HG03045 (cell line): ENCODE data around the gene USP36.
"Not testable (repeated sequence)": the region's sequence is repeated elsewhere in the genome, so short reads cannot be mapped to it uniquely, and the experiment has no call there.

ENCODE experiments used
- ATAC-seq: cut with Tn5 transposase; IDR thresholded peaks from one replicate; pipeline ENCODE4 v1.9.1; 2021; ENCODE audit warnings: mild to moderate bottlenecking, moderate library complexity; ENCODE audit not compliant: unreplicated experiment

USP36 gene

DNA sequence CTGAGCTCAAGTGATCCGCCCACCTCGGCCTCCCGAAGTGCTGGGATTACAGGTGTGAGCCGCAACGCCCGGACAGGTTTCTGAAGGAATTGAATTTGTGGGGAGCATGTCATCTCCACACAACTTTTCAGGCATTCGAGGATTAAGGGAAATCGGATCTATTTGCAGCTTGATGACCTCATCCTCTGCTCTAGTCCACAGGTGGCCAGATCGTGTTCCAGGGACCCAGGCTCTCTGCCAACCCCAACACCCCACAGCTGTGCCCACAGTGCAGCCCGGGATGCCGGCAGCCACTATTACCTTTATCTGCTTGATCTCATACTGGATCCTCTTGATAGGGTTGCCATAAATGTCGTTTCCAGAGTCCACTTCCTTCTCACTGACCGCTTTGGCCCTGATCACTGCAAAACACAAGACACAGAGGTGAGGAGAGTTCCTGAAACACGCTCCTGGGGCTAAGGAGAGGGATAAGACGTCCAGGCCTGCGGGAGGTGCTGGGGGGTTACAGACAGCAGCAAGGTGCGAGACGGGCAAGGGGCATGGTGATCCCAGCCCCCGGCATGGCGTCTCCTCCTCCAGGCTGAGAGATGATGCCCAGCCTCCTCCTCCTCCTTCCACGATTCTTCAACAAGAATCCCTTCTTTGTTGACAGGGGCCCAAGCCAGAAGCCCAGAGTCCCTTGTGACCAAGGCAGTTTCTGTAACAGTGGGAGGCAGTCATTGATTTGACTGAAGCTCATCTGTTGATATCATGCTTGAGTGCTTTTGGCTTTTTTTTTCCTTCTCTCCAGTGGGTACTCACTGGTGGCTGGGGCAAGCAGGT, 33.1 kb upstream of the USP36 start:
- no peak for ATAC-seq

DNA sequence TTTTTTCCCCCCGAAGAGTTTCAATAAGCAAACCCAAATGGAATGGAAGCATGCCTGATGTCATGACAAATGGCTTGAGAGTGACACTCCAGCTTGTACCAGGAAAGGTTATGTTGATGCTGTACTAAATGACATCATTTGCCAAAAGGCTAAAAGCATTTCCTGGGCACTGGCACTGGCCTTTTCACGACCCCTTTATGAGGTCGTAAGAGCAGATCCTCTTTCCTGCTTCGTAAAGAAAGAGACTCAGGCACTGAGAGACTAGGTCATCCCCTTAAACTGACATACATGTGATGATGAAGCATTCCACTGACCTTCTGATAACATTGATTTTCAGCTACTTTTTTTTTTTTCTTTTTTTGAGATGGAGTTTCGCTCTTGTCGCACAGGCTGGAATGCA, 31.9 kb upstream of the USP36 start:
- no peak for ATAC-seq

DNA sequence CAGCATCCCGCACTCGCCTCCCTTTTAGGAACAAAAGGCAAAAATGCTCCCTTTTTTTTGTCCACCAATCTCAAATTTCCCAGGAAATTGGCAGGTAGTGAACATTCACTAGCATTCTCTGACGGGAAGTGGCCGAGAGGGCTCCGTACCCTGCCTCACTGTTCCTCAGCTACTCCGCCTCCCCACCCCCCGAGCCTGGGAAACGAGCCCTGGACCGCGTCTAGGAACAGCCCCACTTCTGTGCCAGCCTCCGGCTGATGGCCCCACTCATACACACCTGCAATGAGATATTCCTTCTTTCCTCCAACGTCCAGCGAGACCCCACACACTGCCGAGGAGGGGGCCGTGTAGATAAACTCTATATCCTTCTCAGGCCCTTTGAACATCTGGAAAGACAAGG, 30.0 kb upstream of the USP36 start:
- no peak for ATAC-seq

DNA sequence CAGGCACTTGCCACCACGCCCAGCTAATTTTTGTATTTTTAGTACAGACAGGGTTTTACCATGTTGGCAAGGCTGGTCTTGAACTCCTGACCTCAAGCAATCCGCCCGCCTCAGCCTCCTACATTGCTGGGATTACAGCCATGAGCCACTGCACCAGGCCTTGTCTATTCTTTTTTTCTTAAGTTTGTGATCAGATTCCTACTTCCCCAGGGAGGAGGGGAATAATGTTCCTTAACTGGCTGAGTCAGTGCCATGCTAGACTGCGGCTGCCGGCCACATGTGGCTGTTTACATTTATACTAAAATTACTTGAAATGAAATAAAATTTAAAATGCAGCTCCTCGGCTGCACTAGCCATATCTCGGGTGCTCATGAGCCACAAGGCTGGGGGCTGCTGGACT, 27.8 kb upstream of the USP36 start:
- no peak for ATAC-seq

DNA sequence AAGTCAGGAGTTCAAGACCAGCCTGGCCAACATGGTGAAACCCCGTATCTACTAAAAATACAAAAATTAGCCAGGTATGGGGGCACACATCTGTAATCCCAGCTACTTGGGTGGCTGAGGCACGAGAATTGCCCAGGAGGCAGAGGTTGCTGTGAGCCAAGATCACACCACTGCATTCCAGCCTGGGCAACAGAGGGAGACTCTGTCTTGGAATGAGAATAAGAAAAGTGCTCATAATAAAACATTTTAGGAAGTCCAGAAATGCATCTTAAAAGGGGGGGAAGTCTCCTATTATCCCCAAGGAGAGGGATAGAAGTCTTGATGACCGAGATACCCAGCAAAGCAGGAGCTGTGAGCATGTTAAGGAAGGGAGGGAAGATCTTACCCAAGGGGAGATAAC, 26.4 kb upstream of the USP36 start:
- ATAC-seq, result not testable (repeated sequence)

DNA sequence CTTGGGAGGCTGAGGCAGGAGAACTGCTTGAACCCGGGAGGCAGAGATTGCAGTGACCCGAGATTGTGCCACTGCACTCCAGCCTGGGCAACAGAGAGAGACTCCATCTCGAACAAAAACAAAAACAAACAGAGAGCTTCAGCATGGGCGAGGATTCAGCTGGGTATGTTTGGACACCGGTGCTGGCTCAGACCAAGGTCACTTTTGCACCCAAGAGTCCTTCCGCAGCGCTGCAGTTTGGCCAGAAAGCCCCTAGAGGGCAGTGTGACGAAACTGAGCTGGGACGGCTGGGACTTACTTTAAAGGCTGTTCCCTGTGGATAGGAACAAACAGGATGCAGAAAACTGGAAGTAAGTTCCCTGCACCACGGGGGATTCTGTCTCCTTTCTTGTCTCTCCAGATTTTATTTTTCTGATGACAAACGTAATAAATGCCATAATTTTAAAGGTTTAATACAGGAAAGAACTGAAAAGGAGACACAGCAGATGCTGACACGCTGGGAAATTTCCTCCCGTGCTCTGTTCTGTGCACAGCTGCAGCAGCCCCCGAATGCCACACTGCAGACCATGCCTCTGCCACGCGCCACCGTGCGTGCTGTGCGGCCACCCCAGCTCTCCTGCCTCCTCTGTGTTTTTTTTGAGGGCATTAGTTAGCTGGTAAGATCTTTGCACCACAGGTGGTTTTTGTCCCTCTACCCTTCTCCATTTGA, 25.2 kb upstream of the USP36 start:
- ATAC-seq, result no peak

DNA sequence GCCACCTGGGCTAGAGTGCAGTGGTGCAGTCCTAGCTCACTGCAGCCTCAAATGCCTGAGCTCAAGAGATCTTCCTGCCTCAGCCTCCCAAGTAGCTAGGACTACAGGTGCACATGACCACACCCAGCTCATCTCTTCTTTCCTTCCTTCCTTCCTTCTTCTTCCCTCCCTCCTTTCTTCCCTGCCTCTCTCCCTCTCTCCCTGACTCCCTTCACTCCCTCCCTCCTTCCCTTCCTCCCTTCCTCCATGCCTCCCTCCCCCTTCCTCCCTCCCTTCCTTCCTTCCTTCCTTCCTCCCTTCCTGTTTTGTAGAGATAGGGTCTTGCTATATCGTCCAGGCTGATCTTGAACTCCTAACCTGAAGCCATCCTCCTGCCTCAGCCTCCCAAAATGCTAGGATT, 23.5 kb upstream of the USP36 start:
- ATAC-seq, result no peak

DNA sequence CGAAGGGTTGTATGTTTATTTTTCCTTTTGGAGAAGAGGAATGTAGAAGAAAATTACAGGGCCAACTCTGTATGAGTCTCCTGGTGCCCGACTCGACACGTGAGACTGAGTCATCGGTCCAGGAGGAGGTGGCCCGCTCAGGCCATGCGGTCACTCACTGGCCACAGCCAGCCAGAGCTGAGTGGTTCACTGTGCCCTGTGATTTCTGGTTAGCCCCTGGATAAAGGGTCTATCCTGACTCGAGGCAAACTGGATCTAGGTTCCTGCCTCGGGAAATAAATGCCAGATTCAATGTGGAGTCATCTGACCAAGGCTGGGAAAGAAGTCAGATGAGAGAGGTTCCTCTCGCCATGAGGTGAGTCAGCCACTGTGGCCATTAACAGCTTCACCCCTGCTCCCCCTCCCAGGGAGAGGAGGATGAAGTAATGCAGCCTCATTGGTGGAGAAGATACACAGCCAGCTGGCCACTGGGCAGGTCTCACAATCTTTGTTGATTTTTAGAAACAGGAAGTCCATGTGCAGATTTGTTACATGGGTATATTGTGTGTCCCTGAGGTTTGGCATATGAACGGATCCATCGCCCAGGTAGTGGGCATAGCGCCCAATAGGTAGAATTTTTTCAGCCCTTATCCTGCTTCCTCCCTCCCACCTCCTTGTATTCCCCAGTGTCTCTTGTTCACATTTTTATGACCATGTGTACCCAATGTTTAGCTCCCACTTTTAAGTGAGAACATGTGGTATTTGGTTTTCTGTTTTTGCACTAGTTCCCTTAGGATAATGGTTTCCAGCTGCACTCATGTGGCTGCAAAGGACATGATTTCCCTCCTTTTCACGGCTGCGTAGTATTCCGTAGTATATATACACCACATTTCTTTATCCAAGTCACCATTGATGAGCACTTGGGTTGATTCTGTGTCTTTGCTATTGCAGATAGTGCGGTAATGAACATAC, 21.7 kb upstream of the USP36 start:
- no peak for ATAC-seq

DNA sequence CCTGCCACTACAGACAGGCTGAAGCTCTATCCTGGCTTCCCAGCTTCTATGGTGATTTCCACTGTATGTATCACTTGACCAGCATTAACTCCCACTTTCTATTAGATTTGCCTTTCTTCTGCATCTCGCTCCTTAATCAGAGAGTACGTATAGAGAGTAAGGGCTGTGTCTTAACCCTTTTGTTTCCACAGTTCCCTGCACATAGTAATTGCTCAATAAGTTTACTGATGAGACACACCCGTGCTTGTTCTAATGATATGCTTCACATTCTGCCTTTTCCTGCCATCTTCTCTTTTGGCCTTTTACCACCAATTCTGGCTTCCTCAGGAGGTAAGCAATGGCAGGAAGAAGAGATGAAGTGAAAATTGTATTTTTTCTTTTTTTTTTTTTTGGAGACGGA, 20.6 kb upstream of the USP36 start:
- ATAC-seq, result no peak

DNA sequence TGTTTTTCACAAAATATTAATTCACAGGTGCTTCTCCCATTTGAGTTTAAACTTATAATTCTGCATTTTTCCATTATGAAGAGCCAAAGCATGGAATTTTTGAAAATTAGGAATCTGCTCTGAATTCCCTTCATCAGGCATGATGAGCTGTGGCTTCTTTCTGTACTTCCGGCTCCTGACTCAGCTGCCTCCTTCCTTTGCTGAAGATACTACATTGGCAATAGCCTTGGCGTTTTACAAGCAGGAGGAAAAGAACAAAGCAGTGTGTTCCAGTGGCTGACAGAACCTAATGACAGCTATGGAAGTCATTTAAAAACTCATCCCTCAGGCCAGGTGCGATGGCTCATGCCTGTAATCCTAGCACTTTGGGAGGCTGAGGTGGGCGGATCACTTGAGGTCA, 18.4 kb upstream of the USP36 start:
- no peak for ATAC-seq

DNA sequence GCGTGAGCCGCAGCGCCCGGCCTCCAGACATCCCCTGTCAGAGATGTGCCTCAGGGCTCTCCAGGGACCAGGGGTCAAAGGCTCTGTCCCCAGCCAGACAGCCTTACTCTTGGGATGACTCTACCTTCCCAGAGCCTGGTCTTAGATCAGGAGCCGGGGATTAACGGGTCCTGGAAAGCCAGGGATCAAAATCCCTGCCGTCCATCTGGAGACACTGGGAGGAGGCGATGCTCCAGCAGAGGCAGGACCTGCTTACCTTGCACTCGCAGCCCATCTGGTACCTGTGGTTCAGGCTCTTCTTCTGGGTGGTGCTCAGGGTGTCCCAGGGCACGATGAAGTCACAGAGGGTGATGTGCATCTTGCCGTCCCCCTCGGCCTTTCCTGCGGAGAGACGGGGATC, 16.7 kb upstream of the USP36 start:
- ATAC-seq, result no peak

DNA sequence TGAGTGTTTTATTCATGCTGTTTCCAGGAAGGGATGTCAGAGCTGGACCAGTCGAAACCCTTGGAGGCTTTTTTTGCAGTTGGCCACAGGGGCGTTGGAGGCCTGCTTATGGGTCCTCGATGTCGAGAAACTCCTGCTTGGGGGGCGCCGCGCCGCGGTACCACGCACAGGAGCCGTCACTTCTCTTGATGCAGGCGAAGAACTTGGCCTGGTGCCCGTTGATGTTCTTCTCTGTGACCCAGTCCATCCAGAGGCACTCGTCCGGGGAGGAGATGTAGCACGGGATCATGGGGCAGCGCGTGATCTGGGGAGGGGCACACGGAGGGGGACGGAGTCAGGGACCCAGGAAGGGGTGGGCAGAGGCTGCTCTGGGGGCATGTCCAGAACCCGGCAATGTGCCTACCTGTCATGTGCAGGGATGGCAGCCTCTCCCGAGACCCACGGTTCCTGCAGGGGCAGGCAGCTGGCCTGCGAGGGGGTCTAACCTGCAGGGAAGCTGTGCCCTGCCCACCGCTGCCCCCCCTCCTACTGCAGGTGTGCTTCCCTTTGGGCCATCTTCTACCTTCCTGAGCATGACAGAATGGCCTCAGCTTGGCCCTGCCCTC, 15.0 kb upstream of the USP36 start:
- ATAC-seq, result no peak

DNA sequence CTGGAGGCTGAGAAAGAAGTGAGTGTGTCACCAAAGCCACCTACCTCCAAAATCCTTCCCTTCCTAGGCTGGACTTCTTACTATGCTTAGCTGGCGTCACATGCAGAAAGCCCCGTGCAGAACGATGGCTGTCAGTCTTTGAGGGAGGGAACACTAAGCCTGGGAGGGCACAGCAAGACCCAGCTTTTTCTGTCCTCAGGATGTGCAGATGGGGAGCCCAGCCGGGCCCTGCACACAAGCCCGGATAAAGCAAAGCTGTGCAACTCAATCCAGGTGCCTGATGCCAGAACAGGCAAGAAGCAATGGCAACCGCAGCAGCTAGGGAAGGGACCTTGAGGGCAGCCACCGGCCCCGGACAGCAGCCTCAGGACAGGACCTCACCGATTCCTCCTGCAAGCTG, 13.9 kb upstream of the USP36 start:
- no peak for ATAC-seq

DNA sequence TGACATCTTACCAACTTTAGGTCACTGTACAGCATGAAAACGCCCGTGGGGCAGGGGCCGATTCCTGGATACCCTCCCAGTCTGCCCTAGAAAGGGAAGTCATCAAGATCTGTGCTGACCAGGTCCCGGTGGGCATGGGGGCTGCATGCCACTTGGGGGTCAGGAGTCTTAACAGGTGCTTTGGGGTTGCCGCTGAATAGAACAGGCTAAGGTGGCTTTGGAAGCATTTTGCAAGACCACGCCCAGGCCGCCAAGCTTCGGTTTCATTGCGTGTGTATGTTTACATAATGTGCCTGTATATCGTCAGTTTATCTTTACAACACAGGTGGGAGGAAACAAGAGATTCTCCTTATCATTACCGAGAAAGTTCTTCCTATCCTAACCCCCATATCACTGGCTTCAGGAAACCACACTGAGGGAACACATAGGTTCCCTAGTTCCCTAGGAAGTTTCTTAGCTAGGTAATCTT, 13.3 kb upstream of the USP36 start:
- ATAC-seq, result no peak

DNA sequence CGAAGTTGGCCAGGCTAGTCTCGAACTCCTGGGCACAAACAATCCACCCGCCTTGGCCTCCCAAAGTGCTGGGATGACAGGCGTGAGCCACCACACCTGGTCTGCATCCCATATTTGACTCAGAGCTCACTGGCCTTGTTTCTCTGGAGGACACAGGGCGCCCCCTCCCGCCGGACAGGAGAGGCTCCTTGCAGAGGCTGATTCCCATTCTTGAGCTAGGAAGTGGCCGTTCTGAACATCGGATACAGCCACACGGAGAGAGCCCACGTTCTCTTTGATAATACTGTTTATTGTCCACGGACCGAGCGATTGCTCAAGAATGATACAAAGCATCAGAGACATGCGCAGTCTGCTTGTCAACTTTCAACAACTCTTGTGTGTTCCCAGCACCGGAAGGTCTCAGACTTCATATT, 12.1 kb upstream of the USP36 start:
- no peak for ATAC-seq

DNA sequence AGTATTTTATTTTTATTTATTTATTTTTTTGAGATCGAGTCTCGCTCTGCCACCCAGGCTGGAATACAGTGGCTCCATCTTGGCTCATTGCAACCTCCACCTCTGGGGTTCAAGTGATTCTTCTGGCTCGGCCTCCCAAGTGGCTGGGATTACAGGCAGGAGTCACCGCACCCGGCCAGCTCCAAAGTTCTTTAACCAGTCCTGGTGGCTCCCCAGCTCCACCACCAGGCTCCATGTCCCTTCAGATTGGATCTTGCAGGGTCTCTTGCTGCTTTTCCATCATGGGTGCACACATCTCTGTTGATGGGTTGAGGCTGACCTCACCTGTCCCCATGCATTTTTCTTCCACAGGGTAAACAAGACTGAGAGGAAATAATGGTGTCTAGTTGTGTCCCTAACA, 8.4 kb upstream of the USP36 start:
- ATAC-seq, result no peak

DNA sequence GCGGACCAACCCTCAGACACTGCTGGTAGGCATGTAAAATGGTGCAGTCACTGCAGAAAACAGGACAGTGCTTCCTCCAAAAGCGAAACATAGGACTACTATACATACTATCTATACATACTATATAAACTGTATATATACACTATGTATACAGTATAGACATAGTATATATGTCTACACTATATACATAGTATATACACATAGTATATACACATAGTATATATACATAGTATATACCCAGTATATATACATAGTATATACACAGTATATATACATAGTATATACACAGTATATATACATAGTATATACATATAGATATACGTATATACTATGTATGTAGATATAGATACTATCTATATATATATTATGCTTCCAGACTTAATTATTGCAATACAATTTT, 6.4 kb upstream of the USP36 start:
- no peak for ATAC-seq

DNA sequence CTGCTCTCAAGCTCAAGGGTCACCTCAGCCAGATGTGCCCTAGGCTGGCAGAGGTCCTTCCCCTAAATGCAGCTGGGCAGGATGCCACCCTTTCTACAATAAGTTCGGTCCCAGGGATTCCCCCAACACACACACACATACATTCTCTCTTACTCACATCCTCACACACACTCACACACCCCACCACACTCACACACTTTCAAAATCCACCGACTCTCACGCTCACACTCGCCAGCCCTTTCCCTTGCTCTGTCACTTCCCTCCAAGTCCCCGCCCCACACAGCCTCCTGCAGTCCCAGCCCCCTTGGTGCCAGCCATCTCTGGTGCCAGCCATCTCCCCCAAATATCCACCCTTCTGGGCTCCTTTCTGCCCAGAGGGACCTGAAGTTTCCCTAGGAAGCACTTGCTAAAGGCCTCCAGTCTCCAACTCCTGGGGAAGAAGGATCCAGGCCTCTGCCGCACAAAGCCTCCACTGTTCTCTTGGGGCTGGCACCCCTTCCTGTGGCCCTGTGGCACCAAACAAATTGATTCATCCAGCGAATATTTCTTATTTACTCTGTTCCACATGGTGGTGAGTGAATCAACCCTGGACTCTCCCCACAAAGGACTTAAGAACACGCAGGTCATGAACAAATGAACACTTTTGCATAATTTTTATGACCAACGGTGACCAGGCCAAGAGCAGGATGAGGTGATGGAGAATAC, 3.8 kb upstream of the USP36 start:
- ATAC-seq, result no peak

DNA sequence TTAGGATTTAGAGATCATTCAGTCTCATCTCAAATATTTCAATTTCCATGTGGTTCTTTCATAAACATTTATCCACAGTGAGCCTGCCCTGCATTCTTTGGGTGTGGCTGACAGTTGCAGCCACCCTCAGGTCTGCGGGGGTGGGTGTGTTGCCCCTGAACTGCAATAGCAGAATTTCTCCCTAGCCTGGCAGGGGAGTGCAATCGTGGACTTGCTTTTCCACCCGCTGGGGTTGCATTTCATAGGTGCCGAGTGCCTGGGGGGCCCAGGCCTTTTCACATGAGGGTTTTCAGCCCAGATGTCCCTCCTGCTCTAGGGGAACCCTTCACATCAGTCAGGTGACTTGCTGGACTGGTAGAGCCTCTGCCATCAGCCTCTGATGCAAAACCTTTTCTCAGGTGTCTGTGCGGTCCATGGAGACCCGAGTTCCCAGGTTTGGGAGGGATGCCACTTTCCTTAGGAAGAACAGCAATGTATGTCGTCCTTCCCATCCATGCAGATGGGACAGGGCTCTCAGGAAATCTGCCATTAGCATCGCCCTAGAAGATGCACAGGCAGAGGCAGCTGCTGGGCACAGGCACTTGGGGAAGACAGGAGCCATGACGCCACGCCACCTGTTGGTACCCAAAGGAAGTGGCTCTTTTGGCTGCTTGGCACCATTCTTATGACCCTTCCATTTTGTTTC, 2.4 kb upstream of the USP36 start:
- ATAC-seq, result no peak

DNA sequence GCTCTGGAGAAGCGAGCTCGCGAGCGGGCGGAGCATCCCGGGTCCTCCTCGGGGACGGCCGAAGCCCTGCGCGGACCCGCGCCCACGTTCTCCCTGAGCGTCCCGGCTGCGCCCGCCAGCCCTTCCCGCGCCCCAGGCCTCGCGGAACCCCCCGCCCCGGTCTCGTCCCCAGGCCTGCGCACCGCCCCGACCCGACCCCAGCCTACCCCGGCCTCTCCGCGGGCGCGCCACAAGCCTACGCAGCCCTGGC, 159 bp downstream of the USP36 start:
- ATAC-seq, result peak; percentile 24
